ENCODE measurements around the gene THOC7. TPM values are rescaled to one million over a fixed set of nuclear protein-coding genes. Genes with fewer than 3 reads are reported as not detected.

The THOC7 gene
- total and polyA plus RNA-seq, 2 of the 4 experiments (the other 2 are of a cell fraction): 25.8 to 55.9 TPM

DNA sequence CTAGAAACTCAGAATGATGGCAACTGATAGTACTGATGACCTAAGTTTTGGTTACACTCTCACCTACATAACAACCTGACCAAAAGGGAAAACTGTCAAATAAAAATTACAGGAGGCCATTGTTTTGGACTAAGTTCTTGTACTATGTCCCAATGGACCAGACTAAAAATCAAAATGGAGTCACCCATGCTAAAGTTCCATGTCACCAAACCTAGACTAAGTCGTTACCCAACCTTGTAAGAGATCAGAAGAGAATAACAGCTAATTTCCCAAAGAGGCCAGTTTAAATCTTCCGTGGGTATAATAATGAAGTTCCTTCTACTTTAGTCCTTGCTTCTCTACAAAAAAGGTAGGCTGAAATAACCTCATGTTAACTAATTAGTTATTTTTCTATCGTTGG lies 12.3 kb downstream of the THOC7 start:
- Histone ChIP-seq H3K14ac (replicated peaks; ENCODE audit: low read depth, low read length) (no peak overlapping the region), H4K91ac (ENCODE audit: insufficient read depth, low read depth, low read length) (no peak overlapping the region), H2AK9ac (replicated peaks; ENCODE audit: low read depth, low read length, poor library complexity) (no peak overlapping the region), H4K5ac (ENCODE audit: low read depth, low read length) (no peak overlapping the region), H3K79me1 (ENCODE audit: low read depth in 1 of 2, low read length in 2 of 2) (peaks cover 35 to 47% of the 10 kb centered on the region in 2 experiments), H3K9me1 (ENCODE audit: insufficient read depth, low read length) (peaks cover 5% of the 10 kb centered on the region; the same call in 1 of the 2 replicates), H3K27ac (ENCODE audit: insufficient read depth, low read length) (no peak overlapping the region), H3K56ac (ENCODE audit: extremely low read depth, insufficient read depth, low read length) (no peak overlapping the region), H2BK120ac (ENCODE audit: low read depth, low read length) (no peak overlapping the region), H3K4ac (ENCODE audit: low read depth, low read length) (no peak overlapping the region), H2BK15ac (ENCODE audit: low read depth, low read length) (no peak overlapping the region), H3K27me3 (ENCODE audit: control insufficient read depth, insufficient read depth, low read length) (no peaks in the 10 kb centered on the region), H3K4me1 (ENCODE audit: control insufficient read depth, insufficient read depth, low read length) (peaks cover 4% of the 10 kb centered on the region), H2BK20ac (ENCODE audit: low read depth, low read length) (no peak overlapping the region), H3K9ac (ENCODE audit: low read depth, low read length) (no peak overlapping the region), H2AK5ac (ENCODE audit: low read depth, low read length) (no peak overlapping the region), H3K4me2 (ENCODE audit: low read depth, low read length) (no peak overlapping the region), H3K18ac (ENCODE audit: low read depth, low read length) (no peak overlapping the region), H3K4me3 (ENCODE audit: insufficient read depth, low read depth, low read length) (no peak overlapping the region), H4K8ac (ENCODE audit: low read depth in 2 of 2, low read length in 2 of 2) (no peak overlapping the region), H2AFZ (replicated peaks; ENCODE audit: low read length, poor library complexity) (no peak overlapping the region), H3K36me3 (ENCODE audit: control insufficient read depth, insufficient read depth, low read length) (no peaks in the 10 kb centered on the region), H2BK5ac (ENCODE audit: low read depth, low read length, poor library complexity, severe bottlenecking) (no peak overlapping the region), H3K9me3 (ENCODE audit: control insufficient read depth, insufficient read depth, low read length) (no peaks in the 10 kb centered on the region), H3K23ac (ENCODE audit: low read depth, low read length) (no peak overlapping the region), H4K20me1 (ENCODE audit: insufficient read depth, low read length) (peaks cover 5% of the 10 kb centered on the region; the same call in 1 of the 2 replicates)
- TF ChIP-seq RCOR1 (IDR thresholded peaks at IDR 0.05; ENCODE audit: insufficient replicate concordance, low read length) (no peak), MXI1 (IDR thresholded peaks at IDR 0.05; ENCODE audit: borderline replicate concordance, low read depth, low read length) (no peak), SMC3 (IDR thresholded peaks at IDR 0.05; ENCODE audit: low read depth, low read length) (no peak), MAZ (IDR thresholded peaks at IDR 0.05; ENCODE audit: borderline replicate concordance, low read depth, low read length) (no peak), BHLHE40 (IDR thresholded peaks at IDR 0.05; ENCODE audit: low read depth, low read length) (no peak), POLR2A (IDR thresholded peaks at IDR 0.05; ENCODE audit: low read depth, low read length) (no peak), RFX5 (IDR thresholded peaks at IDR 0.05; ENCODE audit: low read depth, low read length) (no peak), CHD1 (IDR thresholded peaks at IDR 0.05; ENCODE audit: low read depth, low read length) (no peak), FOS (IDR thresholded peaks at IDR 0.05; ENCODE audit: low read depth, low read length) (no peak), CEBPB (IDR thresholded peaks at IDR 0.05; ENCODE audit: low read depth, low read length) (no peak), NFE2L2 (IDR thresholded peaks at IDR 0.05; ENCODE audit: low read depth, low read length) (no peak), RAD21 (IDR thresholded peaks at IDR 0.05; ENCODE audit: low read length) (no peak), MAFK (IDR thresholded peaks at IDR 0.05; ENCODE audit: low read depth, low read length) (no peak)
- TF ChIP-seq, protein P1, sequence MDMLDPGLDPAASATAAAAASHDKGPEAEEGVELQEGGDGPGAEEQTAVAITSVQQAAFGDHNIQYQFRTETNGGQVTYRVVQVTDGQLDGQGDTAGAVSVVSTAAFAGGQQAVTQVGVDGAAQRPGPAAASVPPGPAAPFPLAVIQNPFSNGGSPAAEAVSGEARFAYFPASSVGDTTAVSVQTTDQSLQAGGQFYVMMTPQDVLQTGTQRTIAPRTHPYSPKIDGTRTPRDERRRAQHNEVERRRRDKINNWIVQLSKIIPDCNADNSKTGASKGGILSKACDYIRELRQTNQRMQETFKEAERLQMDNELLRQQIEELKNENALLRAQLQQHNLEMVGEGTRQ (IDR thresholded peaks at IDR 0.05; ENCODE audit: low read depth, low read length): no peak
- TF ChIP-seq, protein P2, sequence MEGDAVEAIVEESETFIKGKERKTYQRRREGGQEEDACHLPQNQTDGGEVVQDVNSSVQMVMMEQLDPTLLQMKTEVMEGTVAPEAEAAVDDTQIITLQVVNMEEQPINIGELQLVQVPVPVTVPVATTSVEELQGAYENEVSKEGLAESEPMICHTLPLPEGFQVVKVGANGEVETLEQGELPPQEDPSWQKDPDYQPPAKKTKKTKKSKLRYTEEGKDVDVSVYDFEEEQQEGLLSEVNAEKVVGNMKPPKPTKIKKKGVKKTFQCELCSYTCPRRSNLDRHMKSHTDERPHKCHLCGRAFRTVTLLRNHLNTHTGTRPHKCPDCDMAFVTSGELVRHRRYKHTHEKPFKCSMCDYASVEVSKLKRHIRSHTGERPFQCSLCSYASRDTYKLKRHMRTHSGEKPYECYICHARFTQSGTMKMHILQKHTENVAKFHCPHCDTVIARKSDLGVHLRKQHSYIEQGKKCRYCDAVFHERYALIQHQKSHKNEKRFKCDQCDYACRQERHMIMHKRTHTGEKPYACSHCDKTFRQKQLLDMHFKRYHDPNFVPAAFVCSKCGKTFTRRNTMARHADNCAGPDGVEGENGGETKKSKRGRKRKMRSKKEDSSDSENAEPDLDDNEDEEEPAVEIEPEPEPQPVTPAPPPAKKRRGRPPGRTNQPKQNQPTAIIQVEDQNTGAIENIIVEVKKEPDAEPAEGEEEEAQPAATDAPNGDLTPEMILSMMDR (conservative IDR thresholded peaks at IDR 0.05; ENCODE audit: low read depth, low read length): no peak
- TF ChIP-seq, protein P3, sequence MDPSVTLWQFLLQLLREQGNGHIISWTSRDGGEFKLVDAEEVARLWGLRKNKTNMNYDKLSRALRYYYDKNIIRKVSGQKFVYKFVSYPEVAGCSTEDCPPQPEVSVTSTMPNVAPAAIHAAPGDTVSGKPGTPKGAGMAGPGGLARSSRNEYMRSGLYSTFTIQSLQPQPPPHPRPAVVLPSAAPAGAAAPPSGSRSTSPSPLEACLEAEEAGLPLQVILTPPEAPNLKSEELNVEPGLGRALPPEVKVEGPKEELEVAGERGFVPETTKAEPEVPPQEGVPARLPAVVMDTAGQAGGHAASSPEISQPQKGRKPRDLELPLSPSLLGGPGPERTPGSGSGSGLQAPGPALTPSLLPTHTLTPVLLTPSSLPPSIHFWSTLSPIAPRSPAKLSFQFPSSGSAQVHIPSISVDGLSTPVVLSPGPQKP (IDR thresholded peaks at IDR 0.05; ENCODE audit: borderline replicate concordance, low read depth, low read length): no peak
- intact Hi-C loops (cut with micrococcal nuclease): no loop called here
- in situ Hi-C loops (cut with MboI; ENCODE audit: low sequenced_read_pairs): no loop called here
- ChIA-PET CTCF (no interaction called here), POLR2A (ENCODE audit: unreplicated experiment) (no interaction called here)
- no TSS peak for BruUV-seq (replicated peaks)
- WGBS, 2 experiments (ENCODE audit: extremely low coverage in 2 of 2, insufficient read length in 1 of 2): no CpG with 5 or more reads among the region's 3 CpGs
- DNase-seq (no peak), ATAC-seq (ENCODE audit: low read depth) (no peak)
- dilution Hi-C loops (cut with HindIII; ENCODE audit: low sequenced_read_pairs, unreplicated experiment): no loop called here
